Measurements from ENCODE around the gene CXCL9. TPM values are rescaled to one million over a fixed set of nuclear protein-coding genes. Genes with fewer than 3 reads are reported as not detected.
"Not testable (repeated sequence)": the region's sequence is repeated elsewhere in the genome, so short reads cannot be mapped to it uniquely, and the experiment has no call there.

The CXCL9 gene
- polyA plus RNA-seq: not detected

DNA sequence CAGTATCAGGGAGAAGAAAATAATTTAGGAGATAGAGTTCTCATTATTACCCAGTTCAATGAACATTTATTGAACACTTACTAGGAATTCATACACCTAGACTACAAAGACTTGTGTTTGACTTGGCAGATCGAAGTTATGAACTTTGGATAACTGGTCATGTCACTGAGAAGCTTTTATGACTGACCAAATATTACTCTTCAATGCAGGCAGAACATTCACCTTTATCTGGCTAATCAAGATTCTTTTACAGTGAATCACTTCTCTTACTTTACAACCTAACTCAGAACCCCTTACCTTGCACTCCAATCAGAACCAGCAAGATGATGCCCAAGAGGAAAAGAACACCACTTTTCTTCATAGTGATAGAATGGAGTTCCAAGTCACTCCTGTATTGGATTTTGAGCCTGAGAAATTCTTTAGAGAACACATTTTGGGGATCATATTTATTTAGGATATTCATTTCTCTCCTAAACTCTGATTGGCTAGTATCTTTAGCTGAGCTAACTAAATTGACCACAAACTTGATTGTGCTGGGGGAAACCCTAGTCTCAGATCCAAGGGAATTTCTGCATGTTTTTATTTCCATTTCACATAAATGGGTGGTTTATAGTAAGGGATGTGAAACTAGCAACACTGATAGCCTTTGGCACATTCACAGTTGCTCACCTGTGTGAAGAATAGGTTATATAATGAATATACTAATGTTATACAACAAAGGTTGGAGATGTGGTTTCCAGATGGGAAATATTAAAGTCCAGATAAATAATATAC lies at the start of gene CXCL9:
Gene CXCL9, minus strand, starts transcription at position 421 of the 774 bp plus-strand sequence. Its CDS starts 60 bp downstream, at position 361.
- Mint-ChIP-seq H3K27ac (no peak within 1 kb of the TSS), H3K27me3 (ENCODE audit: low read depth in 3 of 3) (peaks cover 0 to 3% (median 0%) of the 10 kb centered on the region in 3 donors), H3K9me3 (no peaks in the 10 kb centered on the region), H3K4me3 (no peak within 1 kb of the TSS), H3K4me1 (no peaks in the 10 kb centered on the region), H3K36me3 (no peaks in the 10 kb centered on the region)
- DNase-seq: no peak

DNA sequence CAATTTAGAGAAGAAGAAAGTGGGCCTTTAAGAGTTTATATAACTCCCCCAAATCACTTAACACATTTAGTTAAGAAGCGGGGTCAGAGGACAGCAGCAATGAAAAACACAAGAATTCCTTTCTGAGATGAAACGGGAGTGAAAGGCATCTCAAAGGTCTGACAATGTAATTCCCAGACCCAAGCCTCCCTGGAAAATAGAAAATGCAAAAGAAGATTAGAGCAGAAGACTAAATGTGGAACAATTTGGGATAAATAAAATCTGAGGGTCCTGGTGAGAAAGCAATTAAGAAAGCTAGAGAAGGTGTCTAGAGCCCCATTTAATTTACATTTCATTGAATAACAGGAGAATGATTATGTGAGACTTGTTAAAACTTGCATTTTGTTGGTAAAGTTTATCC lies 48.1 kb upstream of the CXCL9 start:
- H3K36me3 Mint-ChIP-seq: no peaks in the 10 kb centered on the region
- H3K9me3 Mint-ChIP-seq: no peaks in the 10 kb centered on the region
- H3K4me3 Mint-ChIP-seq: no peak overlapping the region
- no peaks in the 10 kb centered on the region for H3K4me1 Mint-ChIP-seq
- H3K27me3 Mint-ChIP-seq (ENCODE audit: low read depth in 3 of 3): peaks cover 0 to 6% (median 3%) of the 10 kb centered on the region in 3 donors
- no peak for DNase-seq
- H3K27ac Mint-ChIP-seq: no peak overlapping the region

DNA sequence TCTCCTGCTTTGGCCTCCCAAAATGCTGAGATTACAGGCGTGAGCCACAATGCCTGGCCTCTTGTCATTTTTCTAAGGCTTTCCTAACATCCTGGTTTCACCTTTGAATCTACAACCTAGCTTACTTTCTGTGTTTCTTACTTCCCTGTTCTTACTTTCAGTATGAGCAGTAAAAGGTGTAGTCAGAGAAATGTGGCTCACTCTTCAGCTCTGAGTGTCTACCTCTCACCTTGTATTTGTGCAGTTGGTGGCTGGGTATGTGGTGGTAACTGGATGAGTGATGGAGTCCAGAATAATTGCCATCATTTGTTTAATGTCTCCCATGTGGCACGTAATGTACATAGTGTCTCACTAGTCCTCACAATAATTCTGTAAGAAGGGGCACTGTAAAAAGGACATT lies 47.7 kb upstream of the CXCL9 start:
- no peak for DNase-seq
- Mint-ChIP-seq H3K4me3 (no peak overlapping the region), H3K9me3 (no peaks in the 10 kb centered on the region), H3K4me1 (no peaks in the 10 kb centered on the region), H3K36me3 (no peaks in the 10 kb centered on the region), H3K27me3 (ENCODE audit: low read depth in 3 of 3) (peaks cover 0 to 6% (median 3%) of the 10 kb centered on the region in 3 donors), H3K27ac (no peak overlapping the region)

DNA sequence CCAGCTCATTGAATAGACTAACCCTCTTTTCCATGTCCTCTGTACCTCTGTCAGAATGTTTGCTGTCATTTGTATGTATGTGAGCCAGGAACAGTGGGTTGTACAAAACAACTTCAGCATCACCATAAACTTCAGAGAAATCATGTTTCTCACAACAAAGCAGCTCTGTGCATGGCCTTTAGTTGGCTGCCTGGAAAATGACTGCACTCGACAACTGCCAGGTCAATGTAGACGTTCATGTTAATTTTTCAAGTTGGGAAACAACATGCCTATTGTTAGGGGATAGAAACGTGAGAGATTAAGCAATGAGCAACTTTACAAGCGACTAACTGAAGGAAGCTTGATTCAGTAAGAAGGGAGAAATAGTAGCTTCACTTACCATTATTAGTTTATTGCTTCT lies 46.4 kb upstream of the CXCL9 start:
- no peak for DNase-seq
- Mint-ChIP-seq H3K36me3 (no peaks in the 10 kb centered on the region), H3K27ac (no peak overlapping the region)

GRCh38 chr4:76050560-76051050 lies 43.3 kb upstream of the CXCL9 start:
- H3K27me3 Mint-ChIP-seq (ENCODE audit: low read depth in 3 of 3); DNase-seq; H3K27ac Mint-ChIP-seq; H3K9me3 Mint-ChIP-seq; H3K4me1 Mint-ChIP-seq; H3K4me3 Mint-ChIP-seq; H3K36me3 Mint-ChIP-seq: not testable (repeated sequence)

More for the DNA sequence above, 46.4 kb upstream of the CXCL9 start:
- Mint-ChIP-seq H3K9me3 (no peaks in the 10 kb centered on the region), H3K4me3 (no peak overlapping the region), H3K4me1 (no peaks in the 10 kb centered on the region), H3K27me3 (ENCODE audit: low read depth in 3 of 3) (peaks cover 0 to 3% (median 3%) of the 10 kb centered on the region in 3 donors)

GRCh38 chr4:76049860-76050416 lies 42.6 kb upstream of the CXCL9 start:
- not testable (repeated sequence) for H3K27ac Mint-ChIP-seq, H3K4me3 Mint-ChIP-seq

DNA sequence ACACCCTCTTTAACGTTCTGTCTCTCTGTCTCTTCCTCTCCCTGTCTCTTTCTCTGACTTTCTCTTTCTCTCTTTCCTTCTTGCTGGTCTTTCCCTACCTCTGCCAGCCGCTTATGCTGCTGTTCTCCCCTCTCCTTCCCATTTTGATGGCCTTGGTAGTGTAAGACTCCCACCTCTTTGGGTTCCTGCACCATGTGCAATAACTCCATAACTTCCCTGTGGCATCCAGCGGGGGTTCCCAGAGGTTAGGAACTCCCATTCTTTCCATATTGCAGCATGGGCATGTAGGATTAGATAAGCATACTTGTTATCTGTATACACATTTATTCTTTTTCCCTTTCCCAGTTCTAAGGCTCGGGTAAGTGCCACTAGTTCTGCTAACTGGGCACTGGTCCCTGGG lies 37.4 kb upstream of the CXCL9 start:
- DNase-seq; H3K4me1 Mint-ChIP-seq; H3K9me3 Mint-ChIP-seq; H3K36me3 Mint-ChIP-seq; H3K27me3 Mint-ChIP-seq (ENCODE audit: low read depth in 3 of 3): not testable (repeated sequence)
- H3K27ac Mint-ChIP-seq: peak overlapping the region in 1 of 6 donors; percentile 38
- peak overlapping the region in 2 of 5 donors; percentile 19 to 54 for H3K4me3 Mint-ChIP-seq

More at GRCh38 chr4:76049860-76050416, 42.6 kb upstream of the CXCL9 start:
- H3K4me1 Mint-ChIP-seq; H3K27me3 Mint-ChIP-seq (ENCODE audit: low read depth in 3 of 3); H3K9me3 Mint-ChIP-seq; DNase-seq; H3K36me3 Mint-ChIP-seq: not testable (repeated sequence)

DNA sequence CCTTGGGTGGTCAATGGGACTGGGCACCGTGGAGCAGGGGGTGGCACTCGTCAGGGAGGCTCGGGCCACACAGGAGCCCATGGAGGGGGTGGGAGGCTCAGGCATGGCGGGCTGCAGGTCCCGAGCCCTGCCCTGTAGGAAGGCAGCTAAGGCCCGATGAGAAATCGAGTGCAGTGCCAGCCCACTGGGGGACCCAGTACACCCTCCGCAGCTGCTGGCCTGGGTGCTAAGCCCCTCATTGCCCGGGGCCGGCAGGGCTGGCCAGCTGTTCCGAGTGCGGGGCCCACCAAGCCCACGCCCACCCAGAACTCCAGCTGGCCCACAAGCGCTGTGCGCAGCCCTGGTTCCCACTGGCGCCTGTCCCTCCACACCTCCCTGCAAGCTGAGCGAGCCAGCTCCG lies 36.0 kb upstream of the CXCL9 start:
- not testable (repeated sequence) for H3K4me3 Mint-ChIP-seq; H3K9me3 Mint-ChIP-seq; H3K4me1 Mint-ChIP-seq; DNase-seq; H3K27ac Mint-ChIP-seq; H3K36me3 Mint-ChIP-seq; H3K27me3 Mint-ChIP-seq (ENCODE audit: low read depth in 3 of 3)

DNA sequence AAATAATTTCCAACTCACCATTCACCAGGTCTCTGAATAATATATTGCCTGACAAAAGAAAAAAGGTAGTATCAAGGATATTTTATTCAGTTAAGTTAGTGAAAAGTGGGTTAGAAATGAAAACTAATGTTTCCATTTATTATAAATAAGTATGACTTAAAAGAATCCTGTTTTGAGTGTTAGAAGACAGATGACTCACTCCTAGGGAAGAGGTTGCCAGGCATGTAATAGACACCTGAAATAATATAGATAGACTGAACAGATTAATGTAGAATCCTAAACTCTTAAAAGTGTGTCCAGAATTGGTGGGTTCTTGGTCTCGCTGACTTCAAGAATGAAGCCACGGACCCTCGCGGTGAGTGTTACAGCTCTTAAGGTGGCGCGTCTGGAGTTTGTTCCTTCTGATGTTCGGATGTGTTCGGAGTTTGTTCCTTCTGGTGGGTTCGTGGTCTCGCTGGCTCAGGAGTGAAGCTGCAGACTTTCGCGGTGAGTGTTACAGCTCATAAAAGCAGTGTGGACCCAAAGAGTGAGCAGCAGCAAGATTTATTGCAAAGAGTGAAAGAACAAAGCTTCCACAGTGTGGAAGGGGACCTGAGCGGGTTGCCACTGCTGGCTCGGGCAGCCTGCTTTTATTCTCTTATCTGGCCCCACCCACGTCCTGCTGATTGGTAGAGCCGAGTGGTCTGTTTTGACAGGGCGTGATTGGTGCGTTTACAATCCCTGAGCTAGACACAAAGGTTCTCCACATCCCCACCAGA lies 35.1 kb upstream of the CXCL9 start:
- not testable (repeated sequence) for H3K36me3 Mint-ChIP-seq; H3K27me3 Mint-ChIP-seq (ENCODE audit: low read depth in 3 of 3); DNase-seq; H3K27ac Mint-ChIP-seq; H3K4me1 Mint-ChIP-seq; H3K9me3 Mint-ChIP-seq; H3K4me3 Mint-ChIP-seq

- peaks cover 1 to 4% (median 2%) of the 10 kb centered on the region in 3 donors for H3K27me3 Mint-ChIP-seq (ENCODE audit: low read depth in 3 of 3)
- no peaks in the 10 kb centered on the region for H3K4me1 Mint-ChIP-seq
- no peak for DNase-seq
- H3K9me3 Mint-ChIP-seq: peaks cover 0 to 1% (median 0%) of the 10 kb centered on the region in 6 donors
- H3K4me3 Mint-ChIP-seq: no peak overlapping the region
- no peaks in the 10 kb centered on the region for H3K36me3 Mint-ChIP-seq
- H3K27ac Mint-ChIP-seq: no peak overlapping the region
These were observed 29.5 kb upstream of the CXCL9 start for GRCh38 chr4:76036855-76037254.

DNA sequence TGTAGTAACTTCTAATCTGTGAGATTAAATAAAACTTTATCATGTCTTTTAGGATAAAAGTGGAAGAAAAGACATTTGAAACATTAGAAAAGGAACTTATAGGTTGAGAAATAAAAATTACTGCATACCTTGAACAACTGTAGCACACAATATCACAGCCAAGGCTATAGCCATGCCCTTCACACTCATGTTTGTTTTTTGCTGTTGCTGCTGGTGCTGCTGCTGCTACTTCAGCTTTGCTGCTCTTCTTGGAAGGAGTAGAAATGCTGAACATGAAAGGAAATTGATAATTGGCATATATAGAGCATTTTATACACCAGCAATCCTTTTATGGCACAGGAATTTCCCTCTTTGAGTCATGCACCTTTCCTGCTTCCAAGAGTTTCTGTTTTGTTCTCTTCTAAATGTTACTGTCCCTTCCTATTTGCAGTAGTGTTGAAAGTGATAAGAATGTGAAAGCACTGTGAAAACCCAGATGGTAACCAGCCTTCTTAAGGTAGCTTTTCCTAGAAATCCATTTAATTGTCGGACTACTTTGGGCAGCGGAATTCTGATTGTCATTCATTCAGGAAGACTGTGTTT lies 28.6 kb upstream of the CXCL9 start, which contains the start of gene CXCL11:
Gene CXCL11, minus strand, starts transcription at position 272 of the 582 bp plus-strand sequence. Its CDS starts 83 bp downstream, at position 189.
- H3K4me1 Mint-ChIP-seq: no peaks in the 10 kb centered on the region
- no peak within 1 kb of the TSS for H3K27ac Mint-ChIP-seq
- no peak for DNase-seq
- no peaks in the 10 kb centered on the region for H3K9me3 Mint-ChIP-seq
- peaks cover 0 to 4% (median 0%) of the 10 kb centered on the region in 3 donors for H3K27me3 Mint-ChIP-seq (ENCODE audit: low read depth in 3 of 3)
- no peaks in the 10 kb centered on the region for H3K36me3 Mint-ChIP-seq
- no peak within 1 kb of the TSS for H3K4me3 Mint-ChIP-seq

- H3K4me3 Mint-ChIP-seq: no peak overlapping the region
- no peaks in the 10 kb centered on the region for H3K4me1 Mint-ChIP-seq
- H3K9me3 Mint-ChIP-seq: no peaks in the 10 kb centered on the region
- no peak overlapping the region for H3K27ac Mint-ChIP-seq
- peaks cover 0 to 5% (median 0%) of the 10 kb centered on the region in 3 donors for H3K27me3 Mint-ChIP-seq (ENCODE audit: low read depth in 3 of 3)
- no peaks in the 10 kb centered on the region for H3K36me3 Mint-ChIP-seq
- DNase-seq: no peak
These were observed 27.8 kb upstream of the CXCL9 start for GRCh38 chr4:76035141-76035540.

GRCh38 chr4:76029300-76029699 lies 22.0 kb upstream of the CXCL9 start:
- H3K27me3 Mint-ChIP-seq (ENCODE audit: low read depth in 3 of 3): peaks cover 0 to 13% (median 3%) of the 10 kb centered on the region in 3 donors
- H3K36me3 Mint-ChIP-seq: no peaks in the 10 kb centered on the region
- DNase-seq: no peak
- H3K4me3 Mint-ChIP-seq: no peak overlapping the region
- H3K4me1 Mint-ChIP-seq: peaks cover 2 to 9% of the 10 kb centered on the region in 2 donors
- H3K9me3 Mint-ChIP-seq: no peaks in the 10 kb centered on the region
- H3K27ac Mint-ChIP-seq: no peak overlapping the region

All from immature natural killer cell (primary cell).